Measurements from ENCODE around the gene RNGTT.
"Not testable (repeated sequence)": the region's sequence is repeated elsewhere in the genome, so short reads cannot be mapped to it uniquely, and the experiment has no call there.

RNGTT gene

DNA sequence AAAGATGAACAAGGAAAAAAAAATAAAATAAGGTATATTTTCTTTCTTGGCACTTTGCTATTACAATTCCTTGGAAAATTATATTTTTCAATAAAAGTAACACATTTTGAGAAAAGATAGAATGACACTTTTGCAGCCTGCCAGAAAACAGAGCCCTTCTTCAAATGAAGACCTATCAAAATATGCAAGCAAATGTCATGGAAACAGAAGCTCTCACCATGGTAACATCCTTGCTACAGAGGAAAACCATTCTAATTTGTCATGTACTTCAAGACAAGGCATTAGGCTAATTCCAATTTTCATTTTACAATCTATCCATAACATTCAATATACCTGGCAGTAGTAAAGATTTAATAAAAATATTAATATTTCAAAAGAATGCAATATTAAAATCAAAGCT, 177.9 kb downstream of the RNGTT start:
- no peak for DNase-seq

DNA sequence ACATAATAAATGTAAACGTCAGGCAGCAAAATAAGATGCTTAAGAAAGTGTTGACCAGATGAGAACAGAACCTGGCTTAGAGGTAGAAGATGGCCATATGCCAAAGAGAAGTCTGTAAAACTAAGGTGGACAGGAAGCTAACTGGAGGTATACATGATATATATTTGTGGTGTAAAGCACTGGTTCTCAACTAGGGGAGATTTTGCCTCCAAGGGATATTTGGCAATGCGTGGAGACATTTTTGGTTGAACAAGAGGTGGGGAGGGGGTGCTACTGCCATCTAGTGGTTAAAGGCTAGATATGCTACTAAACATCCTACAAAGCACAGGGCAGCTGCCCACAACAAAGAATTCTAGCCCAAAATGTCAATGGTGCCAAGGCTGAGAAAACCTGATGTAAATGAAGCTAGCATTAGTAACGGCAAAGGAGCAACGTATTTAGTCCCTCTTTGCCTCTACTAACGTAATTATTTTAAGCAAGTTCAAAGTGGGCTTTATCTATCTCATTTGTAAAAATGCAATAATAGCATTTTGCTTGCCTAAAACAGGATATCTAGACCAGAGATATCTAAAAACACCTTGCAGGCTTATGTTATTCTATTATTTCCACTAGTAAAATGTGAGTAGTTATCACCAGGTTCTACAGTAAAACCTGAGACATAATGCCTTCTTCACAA, 182.6 kb downstream of the RNGTT start:
- peak; percentile 42 for DNase-seq

DNA sequence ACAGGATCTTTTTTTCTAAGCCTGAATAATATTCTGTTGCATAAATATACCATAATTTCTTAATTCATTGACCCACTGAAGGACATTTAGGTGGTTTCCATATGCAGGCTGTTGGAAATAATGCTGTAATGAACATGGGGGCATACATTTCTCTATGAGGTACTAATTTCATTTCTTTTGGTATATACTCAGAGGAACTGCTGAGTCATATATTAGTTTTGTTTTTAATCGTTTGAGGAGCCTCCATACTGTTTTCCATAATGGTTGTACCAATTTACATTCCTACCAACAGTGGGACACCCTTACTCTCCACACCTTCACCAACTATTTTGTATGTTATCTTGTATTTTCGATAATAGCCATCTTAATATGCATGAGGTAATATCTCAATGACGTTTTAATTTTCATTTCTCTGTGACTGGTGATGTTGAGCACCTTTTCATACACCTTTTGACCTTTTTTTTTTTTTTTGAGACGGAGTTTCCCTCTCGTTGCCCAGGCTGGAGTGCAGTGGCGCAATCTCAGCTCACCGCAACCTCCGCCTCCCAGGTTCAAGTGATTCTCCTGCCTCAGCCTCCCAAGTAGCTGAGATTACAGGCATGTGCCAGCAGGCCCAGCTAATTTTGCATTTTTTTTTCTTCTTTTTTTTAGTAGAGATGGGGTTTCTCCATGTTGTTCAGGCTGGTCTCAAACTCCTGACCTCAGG, 187.4 kb downstream of the RNGTT start:
- DNase-seq = no peak

GRCh38 chr6:88768114-88768513, 195.3 kb downstream of the RNGTT start:
- DNase-seq = not testable (repeated sequence)

- no peak for DNase-seq
Observed at GRCh38 chr6:88764081-88764480, 199.3 kb downstream of the RNGTT start.

DNA sequence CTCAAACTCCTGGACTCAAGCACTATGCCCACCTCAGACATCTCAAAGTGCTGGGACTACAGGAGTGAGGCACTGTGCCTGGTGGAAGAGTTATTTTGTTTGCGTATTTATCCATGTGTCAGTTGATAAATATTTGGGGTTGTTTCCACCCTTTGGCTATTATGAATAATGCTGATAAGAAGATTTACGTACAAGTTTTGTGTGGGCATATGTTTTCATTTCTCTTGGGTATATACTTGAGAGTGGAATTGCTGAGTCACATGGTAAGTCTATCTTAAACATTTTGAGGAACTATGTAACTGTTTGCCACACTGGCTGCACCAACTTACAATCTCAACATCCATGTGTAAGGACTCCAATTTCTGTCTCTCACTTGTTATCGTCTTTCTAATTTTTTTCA, 200.3 kb downstream of the RNGTT start:
- no peak for DNase-seq

DNA sequence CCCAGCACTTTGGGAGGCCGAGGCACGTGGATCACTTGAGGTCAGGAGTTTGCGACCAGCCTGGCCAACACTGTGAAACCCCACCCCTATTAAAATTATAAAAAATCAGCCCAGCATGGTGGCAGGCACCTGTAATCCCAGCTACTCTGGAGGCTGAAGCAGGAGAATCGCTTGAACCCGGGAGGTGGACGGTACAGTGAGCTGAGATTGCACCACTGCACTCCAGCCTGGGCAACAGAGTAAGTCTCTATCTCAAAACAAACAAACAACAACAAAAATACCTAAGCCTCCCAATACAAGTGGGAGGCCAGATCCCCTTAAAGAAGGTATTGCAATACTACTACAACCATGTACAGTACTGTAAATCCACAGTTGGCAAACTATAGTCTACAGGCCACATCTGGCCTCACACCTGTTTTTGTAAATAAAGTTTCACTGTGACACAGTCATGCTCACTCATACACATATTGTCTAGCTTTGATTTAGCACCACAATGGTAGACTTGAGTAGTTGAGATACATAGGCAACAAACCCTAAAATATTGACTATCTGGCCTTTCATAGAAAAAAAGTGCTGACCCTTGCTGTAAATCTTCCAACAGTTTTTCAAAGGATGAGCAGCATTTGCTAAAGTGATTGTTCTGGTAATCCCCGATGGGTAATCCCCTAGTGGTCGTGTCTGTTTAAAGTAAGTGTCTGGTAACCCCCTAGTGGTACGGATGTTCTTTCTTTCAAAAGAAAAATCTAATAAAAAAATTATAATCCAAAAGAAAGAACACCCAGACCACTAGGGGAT, 202.0 kb downstream of the RNGTT start:
- no peak for DNase-seq

DNA sequence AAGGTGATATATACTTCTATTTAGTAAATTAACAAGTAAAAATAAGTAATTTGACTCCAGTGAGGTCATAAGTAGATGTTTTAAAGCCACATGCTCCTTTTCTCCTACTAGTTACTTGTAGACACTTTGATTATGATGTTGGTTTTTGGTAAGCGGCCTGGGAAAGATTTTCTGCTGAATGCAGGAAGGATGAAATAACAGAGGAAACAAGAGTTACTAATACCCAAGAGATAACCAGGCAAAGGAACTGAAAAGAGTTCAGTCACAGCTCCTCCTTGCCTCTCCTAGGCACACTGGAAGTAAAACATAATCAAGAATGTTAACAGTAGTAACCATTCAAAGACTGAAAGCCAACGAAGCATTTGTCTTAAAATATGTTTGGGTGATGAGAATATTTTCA, 203.3 kb downstream of the RNGTT start:
- DNase-seq = no peak

- DNase-seq = no peak
Observed at GRCh38 chr6:88750936-88751335, 212.5 kb downstream of the RNGTT start.

GRCh38 chr6:88749849-88750248, 213.6 kb downstream of the RNGTT start:
- DNase-seq = no peak

GRCh38 chr6:88748141-88748540, 215.3 kb downstream of the RNGTT start:
- DNase-seq = no peak

- no peak for DNase-seq
Observed at GRCh38 chr6:88741939-88742338, 221.5 kb downstream of the RNGTT start.

DNA sequence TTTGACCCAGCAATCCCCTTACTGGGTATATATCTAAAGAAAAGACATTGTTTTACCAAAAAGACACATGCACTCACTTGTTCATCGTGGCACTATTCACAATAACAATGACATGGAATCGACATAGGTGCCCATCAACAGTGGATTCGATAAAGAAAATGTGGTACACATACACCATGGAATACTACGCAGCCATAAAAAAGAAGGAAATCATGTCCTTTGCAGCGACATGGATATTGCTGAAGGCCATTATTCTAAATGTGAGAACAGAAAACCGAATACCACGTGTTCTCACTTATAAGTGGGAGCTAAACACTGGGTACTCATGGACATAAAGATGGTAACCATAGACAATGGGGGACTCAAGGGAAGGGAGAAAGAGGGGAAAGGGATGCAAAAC, 222.3 kb downstream of the RNGTT start:
- DNase-seq = no peak

GRCh38 chr6:88734544-88734943, 228.9 kb downstream of the RNGTT start:
- DNase-seq = no peak

DNA sequence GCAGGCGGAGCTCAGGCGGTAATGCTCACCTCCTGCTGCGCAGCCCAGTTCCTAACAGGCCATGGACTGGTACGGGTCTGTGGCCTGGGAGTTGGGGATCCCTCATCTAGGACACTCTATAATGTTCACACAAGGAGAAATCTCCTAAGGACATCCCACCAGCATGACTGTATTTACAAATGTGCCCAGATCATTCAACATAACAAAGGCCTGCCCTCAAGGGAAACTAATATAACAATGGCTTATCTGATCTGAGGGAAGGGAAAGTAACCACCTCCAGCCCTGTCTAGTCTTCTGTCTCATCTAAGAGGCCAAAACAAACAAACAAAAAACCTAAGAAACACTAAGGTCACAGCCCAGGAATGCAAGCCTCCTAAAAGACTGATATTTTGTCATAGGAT, 232.8 kb downstream of the RNGTT start:
- DNase-seq = no peak

DNA sequence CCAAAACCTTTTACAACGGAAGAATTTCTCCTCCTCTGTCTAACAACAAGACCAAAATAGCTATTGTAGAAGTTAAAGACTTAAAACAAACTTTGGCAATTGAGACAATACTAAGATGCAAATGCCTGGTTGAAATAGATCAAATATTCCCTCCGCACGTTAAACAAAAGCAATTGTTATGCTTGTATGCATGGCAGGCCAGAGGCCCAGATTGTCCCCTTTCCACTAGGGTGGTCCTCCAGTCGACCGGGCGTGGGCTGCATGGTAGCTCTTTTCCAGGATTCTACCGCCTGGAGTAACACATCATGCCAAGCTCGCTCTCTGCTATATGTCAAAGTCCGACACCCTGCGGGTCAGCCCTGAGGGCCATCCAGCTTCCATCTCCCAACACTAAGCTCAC, 234.7 kb downstream of the RNGTT start:
- DNase-seq = no peak

GRCh38 chr6:88726409-88726808, 237.0 kb downstream of the RNGTT start:
- not testable (repeated sequence) for DNase-seq

- peak; percentile 51 for DNase-seq
Observed at GRCh38 chr6:88725111-88725975, 238.1 kb downstream of the RNGTT start.

GRCh38 chr6:88722686-88723085, 240.7 kb downstream of the RNGTT start:
- DNase-seq = no peak

- not testable (repeated sequence) for DNase-seq
Observed at GRCh38 chr6:88716399-88716798, 247.0 kb downstream of the RNGTT start.

GRCh38 chr6:88712243-88712936, 251.0 kb downstream of the RNGTT start:
- DNase-seq = no peak

DNA sequence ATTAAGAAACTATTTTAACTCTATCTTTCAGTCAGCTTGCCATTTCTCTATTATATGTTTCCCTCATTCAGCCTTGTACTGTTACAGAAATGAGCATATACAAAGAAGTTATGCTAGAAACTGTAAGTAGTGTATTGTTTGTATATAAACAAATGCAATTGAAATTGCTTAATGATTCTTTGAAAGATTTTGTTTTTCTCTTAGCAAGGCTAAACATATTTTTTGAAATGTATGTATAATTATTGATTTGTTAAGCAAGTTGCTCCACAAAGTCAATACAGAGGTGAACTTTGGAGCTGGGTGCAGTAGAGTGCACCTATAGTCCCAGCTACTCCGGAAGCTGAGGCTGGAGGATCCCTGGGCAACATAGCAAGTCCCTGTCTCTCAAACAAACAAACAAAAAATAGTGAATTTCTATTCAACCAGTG, 253.6 kb downstream of the RNGTT start:
- DNase-seq = no peak
